ENCODE data around the gene SLC49A4.

SLC49A4 gene

GRCh38 chr3:122912772-122913538 lies 118.1 kb downstream of the SLC49A4 start:
- no peak for DNase-seq

DNA sequence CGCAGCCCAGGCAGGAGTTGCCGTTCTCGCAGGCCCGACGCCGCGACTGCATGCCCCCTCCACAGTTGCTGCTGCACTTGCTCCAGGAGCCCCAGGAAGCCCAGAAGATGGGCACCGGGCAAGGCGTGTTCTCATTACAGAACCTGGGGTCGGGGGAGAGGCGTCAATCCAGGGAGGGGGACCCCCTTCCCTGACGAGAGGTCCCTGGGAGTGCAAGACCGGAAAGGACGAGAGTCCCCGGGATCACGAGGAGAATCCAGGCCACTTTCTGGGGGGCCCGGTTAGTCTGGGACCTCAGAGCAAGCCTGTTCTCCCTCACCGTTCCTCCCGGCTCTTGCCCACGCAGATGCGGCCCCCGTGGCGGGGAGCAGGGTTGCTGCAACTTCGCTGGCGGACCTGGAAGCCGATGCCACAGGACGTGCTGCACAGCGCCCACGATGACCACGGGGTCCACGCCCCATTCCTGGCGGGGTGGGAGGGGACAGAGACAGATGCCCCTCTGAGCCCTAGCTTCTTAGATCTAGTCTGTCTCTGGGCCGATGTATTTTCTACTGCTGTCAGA lies 118.8 kb downstream of the SLC49A4 start:
- no peak for DNase-seq

DNA sequence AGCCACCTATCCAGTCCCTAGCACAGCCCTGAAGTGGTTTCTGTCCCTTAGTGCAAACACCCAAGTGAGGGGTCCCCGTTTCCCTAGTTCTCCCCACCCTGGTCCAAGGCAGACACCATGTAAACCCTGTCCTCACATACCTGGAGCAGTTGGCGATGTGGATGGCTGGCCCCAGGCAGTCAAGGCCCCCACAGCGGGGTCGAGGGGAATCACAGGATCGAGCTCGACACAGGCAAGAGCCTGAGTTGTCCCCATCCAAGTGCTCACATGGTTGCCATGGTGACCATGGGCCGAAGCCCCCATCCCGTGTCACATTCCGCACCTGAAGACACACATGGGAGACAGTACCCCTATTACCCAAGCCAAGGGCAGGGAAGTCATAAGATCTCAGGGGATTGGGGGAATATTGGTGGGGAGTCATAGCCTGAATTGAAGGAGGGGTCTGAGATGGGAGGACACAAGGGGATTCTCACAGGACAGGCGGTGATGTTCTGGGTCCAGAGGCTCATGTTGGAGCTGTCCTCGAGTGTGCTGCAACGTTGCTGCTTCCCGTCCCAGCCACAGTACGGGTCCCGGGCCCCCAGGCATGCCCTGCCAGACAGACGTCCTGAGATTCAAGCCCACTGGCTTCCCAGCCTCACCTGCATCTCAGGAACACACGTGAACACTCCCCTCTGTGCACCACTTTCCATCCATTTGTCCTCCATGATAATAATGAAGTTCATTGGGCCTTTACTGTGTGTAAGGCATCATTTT lies 120.6 kb downstream of the SLC49A4 start:
- DNase-seq = no peak

DNA sequence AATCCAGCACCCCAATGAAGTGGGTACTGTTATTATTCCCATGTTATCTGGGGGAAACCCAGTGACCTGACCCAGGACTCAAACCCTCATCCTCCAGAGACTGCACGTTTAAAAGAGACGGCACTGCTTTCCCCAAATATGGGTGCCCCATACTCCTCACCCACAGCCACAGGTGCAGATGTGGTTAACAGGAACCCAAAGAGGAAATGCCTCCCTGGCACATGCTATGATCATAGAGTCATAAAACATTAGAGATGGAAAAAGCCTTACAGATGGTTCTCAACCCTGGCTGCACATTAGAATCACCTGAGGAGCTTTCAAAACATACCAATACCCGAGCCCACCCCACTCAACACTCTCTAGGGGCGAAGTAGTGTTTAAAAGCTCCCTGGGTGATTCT lies 121.2 kb downstream of the SLC49A4 start:
- DNase-seq = no peak

GRCh38 chr3:122916580-122916979 lies 121.7 kb downstream of the SLC49A4 start:
- DNase-seq = no peak

DNA sequence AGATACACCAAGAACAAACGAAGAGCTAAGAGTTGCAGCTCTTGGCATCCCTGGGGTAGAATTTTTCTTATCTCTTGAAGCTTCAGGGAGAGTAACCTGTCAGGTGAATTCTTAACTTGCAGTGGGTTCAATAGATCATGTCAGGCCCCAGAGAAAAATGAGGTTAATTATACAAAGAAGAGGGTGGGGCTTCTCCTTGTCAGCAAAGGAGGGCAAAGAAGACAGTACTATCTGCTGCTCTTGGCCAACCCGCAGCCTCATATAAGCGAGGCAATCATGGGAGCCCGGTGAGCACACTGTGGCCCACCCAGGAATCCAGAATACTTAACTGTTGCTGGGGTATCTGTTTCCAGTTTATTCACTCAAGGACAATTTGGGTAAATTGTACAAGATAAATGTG lies 122.5 kb downstream of the SLC49A4 start:
- DNase-seq = no peak

DNA sequence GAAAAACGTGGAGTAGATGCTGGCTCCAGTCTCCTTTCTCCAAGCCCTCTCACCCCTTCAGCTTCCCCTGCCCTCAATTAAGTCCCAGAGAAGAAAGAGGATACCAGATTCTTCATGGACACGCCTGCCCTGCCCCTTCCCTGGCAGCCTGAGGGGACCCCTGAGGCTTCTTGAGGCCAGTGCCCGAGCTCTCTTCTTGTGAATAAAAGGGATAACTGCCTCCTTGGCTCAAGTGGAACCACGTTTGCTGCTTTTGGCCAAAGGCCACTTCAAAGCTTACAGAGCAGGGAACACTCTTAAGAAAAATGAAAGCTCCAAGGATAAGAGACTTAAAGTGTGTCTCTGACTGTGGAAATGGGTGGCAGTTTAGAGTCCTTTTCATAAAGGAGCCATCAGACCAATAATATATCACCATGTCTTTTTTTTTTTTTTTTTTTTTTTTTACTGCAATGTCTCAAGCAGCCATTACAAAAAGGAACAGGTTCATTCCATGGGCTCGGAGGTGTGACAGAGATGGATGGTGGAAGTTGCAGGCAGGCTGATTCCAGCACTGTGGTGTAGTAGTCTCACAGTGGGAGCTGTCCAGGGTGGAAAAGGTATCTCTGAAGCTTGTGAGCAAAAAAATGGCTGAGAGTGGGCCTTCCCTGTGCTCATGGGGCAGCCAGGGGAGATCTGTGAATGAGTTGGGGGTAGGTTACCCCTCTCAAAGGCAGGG lies 123.9 kb downstream of the SLC49A4 start:
- no peak for DNase-seq

DNA sequence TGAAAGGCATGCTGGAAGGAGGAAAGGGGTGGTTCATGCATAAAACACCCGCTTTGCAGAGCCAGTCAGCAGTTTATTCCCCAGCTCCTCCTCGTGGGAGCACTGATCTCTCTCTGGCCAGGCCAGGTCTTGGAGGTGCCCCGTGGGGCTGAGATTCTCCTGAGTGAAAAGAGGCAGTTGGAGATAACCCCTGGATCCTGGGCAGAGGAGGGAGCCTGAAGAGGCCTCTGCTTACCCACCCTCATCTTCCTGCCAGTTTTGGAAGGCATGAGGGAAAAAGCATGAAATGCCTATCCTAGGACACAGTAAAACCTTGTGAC lies 124.4 kb downstream of the SLC49A4 start:
- DNase-seq = no peak

- DNase-seq = no peak
Observed at GRCh38 chr3:122920986-122921385, 126.1 kb downstream of the SLC49A4 start.

- DNase-seq = peak; percentile 23
Observed at GRCh38 chr3:122921791-122922651, 127.2 kb downstream of the SLC49A4 start.

GRCh38 chr3:122923611-122924010 lies 128.7 kb downstream of the SLC49A4 start:
- no peak for DNase-seq

GRCh38 chr3:122924056-122924455 lies 129.2 kb downstream of the SLC49A4 start:
- DNase-seq = no peak

GRCh38 chr3:122925756-122926155 lies 130.9 kb downstream of the SLC49A4 start:
- no peak for DNase-seq

DNA sequence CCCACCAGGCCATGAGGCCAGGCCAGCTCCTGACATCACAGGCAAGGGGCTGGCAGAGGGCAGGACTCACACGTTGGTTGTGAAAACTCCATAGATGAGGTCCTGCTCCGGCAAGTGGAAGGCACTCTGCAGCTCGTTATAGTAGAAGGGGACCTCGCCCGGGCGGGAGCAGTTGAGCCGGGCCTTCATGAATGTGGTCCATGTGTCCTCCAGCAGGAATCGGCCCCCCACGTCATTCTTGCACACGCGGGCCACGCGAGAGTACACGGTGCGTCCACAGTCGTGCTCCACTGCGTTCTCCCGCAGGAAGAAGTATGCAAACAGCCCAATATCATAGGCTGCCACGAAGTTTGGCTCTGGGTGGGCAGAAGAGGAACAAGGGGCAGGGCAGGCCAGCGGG lies 131.5 kb downstream of the SLC49A4 start:
- DNase-seq = no peak

GRCh38 chr3:122926811-122927210 lies 131.9 kb downstream of the SLC49A4 start:
- DNase-seq = no peak

- no peak for DNase-seq
Observed at GRCh38 chr3:122927726-122928125, 132.9 kb downstream of the SLC49A4 start.

- DNase-seq = no peak
Observed at GRCh38 chr3:122928396-122929187, 133.7 kb downstream of the SLC49A4 start.

DNA sequence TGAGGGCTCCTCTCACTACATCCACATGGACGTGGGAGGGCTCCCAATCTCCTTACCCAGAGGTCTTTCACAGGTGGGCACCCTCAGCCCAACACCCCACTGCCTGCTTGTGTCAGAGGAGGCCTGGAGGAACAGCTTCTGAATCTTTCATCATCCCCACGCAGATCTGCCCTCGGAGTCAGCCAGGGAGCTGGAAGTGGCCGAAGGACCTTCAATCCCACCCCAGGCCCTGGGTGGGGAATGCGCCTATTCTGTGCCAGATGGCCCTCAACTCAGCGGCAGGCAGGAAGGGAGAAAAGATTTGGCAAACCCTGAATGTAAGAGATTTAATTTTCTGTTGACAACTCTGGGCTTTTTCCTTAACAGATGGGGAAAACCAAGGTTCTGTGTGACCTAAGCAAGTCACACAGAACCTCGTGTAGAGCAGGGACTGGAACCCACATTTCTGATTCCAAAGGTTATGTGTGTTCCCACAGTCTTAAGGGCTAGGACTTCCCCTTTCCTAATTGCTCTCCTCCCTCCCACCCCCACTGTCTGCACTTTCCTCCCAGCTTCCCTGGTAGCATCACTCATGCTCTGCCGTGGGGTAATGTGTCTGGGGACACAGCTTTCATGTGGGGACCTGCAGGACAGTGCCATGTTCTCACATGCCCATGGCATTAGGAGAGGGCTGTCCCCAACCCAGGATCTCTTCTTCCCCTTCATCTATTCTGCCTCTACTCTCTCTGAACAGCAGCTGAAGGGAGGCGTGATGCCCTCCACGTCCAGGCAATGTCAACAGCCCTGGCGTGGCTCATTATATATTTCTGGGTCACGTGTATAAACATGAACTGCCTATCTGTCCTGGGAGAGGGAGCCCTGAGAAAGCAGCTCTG lies 134.6 kb downstream of the SLC49A4 start:
- no peak for DNase-seq

- no peak for DNase-seq
Observed at GRCh38 chr3:122930063-122930997, 135.5 kb downstream of the SLC49A4 start.

Measured in CD4-positive, alpha-beta T cell treated with Interleukin-17A for 4 hours (primary cell).